HG03469 (cell line): ENCODE measurements around the gene OR2A7.
"Not testable (repeated sequence)": the region's sequence is repeated elsewhere in the genome, so short reads cannot be mapped to it uniquely, and the experiment has no call there.

Experiments
- ATAC-seq: cut with Tn5 transposase; IDR thresholded peaks from one replicate; pipeline ENCODE4 v1.9.1; 2021; ENCODE audit warnings: mild to moderate bottlenecking, moderate library complexity, moderate number of reproducible peaks; ENCODE audit not compliant: unreplicated experiment

Gene OR2A7

DNA sequence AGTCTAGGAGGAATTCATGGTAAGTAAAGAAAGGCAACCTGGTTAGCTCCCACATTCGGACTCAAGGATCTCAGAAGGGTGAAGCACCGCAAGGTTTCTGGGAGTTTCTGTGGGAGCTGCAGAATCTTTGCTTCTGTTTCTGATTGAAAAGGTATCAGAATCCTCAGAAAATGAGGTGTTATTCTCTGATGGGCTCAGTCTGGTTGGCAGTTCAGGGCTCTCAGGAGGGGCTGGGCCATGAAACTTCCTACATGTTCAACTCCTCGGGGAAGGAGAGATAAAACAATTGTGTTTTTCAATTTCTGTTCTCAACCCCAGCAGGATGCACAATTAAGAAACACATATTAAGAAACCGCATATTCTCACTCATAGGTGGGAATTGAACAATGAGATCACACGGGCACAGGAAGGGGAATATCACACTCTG is 9.1 kb downstream of the OR2A7 start:
- ATAC-seq, result no peak

DNA sequence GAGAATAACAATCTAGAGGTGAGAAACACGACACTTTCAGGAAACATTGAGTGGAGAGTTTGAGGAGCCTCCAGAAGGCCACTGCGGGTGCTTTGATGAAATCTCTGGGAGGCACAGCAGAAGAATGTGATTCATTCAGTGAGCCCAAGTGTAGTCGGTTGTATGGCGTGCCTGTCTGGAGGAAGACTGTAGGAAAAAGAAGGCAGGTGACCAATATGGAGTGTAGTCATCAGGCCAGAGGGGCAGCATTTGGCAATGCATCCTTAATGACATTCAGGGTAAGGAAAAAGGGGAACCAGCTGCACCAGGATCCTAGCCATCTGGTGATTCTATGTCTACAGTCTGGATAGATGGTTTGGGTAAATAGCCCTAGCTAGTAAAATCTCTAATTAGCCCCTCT is 12.3 kb downstream of the OR2A7 start:
- ATAC-seq, result not testable (repeated sequence)

DNA sequence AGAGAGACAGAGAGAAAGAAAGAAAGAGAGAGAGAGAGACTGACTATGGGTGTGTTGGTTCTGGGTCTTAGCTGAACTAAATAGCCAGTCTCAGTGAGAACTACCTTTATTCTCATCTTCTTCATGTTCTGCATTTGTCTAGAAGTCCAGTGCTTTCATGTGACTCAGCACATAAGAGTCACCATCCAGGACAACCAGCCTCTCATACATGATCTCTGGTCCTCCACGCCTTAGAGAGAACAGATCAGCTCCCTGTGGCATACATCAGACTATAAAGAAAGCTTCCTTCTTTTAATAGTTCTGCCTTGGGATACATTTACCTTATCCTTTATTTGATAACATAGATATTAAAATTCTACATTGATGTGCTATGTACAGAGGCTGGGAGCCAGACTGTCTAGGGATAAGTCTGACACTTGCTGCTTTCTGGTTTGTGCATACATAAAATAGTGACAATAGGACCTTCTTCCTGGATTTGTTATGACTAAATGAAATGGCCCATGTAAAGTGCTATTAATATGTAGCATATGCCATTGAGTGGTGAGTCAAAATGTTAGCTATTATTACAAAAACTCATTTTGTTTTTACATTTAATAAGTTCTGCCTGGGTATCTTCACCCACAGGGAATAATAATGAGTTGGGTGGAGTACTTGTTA is 16.8 kb downstream of the OR2A7 start:
- ATAC-seq, result not testable (repeated sequence)

DNA sequence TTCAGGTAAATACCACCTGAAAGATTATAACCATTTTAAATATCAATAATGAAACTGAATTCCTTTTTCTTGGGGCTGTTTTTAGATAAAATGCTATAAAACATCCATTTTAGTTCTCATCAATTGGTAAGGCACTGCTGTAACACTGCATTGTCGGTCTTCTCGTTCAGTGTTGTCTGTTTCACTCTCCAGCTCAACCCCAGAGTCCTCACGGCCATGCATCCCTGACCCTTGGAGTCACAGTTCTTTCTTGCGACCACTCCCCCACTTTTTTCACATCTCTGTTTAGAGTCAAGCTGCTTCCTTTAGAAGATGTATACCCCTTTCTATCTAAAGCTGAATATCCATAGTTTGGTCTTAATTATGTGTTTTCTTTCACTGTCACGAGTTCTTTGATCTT is 17.6 kb downstream of the OR2A7 start:
- not testable (repeated sequence) for ATAC-seq

DNA sequence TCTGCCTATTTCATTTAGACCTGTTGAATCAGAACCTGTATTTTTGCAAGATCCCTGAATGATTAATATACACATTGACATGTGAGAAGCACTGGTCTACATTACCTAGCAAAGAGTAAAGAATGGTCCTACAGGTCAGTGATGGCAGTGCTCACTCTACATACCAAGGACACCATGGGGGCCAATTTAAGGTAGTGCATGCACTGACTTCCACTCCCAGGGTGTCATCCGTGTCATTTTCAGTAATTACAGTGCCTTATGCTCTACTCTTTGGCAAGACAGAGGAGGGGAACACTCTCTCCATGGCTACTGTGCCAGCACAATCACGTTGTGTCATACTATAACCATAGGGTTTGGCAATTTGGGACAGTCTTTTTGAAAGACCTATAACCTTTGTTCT is 19.2 kb downstream of the OR2A7 start:
- not testable (repeated sequence) for ATAC-seq

DNA sequence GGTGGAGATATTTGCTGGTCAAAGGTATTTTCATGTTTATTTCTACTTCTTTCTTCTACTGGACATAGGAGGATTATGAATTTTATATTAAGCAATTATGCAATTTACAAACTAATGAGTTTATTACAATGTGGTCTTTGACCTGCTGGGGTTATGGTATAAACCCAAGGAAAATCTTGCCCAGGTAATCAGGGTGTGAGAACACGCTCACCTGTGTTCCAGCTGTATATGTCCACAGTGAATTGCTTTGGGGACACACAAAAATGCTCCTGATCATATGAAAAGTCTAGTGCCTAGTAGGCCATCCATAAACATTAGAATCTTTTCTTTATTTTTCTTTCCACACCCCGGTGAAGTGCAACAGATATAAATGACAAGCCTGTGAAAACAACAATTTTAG is 25.2 kb downstream of the OR2A7 start, which contains the start of gene OR2A42:
Gene OR2A42 (minus strand): TSS at position 241 of the 400 bp plus-strand sequence. CDS start 6,762 bp downstream, outside the sequence.
- ATAC-seq, result not testable (repeated sequence)

DNA sequence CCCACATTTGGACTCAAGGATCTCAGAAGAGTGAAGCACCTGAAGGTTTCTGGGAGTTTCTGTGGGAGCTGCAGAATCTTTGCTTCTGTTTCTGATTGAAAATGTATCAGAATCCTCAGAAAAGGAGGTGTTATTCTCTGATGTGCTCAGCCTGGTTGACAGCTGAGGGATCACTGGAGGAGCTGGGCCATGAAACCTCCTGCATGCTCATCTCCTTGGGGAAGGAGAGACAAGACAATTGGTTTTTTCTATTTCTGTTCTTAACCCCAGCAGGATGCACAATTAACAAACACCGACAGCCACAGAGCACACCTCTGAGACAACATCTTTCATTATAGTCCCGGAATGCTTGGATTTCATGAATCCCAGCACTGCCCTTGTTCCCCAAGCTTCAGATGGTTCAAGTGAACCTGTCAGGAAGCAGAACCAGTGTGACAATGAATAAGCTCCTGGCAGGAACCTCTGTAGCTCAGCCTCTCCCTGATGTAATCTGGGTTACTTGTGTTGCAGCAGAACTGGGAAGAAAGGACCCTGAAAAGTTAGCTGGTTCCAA is 26.0 kb downstream of the OR2A7 start:
- not testable (repeated sequence) for ATAC-seq

DNA sequence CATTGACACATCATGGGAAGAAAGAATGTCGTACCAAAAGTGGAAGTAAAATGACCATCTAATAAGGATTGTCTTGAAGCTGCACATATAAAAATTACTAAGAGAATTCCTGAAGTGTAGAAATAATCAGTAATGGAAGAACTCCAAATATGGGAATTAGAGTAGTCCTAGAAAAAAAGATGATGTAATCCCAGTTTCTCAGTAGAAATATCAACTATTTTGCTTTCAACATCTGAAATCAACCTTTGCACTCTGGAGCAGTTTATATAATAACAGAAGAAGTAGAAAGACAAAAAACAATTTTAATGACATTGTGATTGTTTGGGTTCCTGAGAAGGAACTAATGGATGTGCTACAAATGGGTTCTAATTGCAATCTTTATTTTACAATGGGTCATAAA is 31.6 kb downstream of the OR2A7 start:
- ATAC-seq, result not testable (repeated sequence)

DNA sequence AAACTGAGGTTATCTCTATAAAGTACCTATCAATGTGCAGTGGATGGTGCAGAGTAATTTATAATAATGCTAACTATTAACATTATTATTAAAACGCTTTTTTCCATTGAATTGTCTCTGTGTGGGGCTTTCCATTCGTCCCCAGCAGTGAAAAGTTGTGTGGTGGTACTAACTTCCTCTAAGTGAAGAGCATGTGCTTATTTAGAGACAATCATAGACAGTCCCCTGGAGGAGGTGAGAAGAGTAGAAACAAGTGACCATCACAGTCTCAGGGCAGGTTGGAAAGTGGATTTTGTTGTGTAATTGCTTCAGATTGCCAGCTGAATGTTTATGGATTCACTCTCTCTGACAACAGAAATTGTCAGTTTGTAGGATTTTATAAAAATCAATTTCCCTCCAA is 33.6 kb downstream of the OR2A7 start:
- not testable (repeated sequence) for ATAC-seq

DNA sequence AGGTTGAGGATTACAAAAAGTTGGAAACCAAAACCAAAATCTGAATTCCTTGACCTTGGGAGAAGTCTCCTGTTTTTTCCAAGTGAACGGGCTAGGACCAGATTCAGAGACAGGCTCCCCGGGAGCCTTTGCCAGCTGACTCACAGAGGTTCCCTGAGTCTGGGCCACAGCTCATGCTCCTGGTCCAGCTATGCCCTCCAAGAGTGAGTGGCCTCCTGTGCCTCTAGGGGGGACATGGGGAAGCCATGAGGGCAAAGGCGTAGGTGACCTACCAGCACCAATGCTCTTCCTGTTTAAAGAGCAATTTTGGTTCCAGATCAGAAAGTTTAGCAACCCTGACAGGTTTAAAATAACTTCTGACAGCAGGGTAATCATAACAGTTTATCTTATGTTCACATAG is 35.8 kb downstream of the OR2A7 start:
- not testable (repeated sequence) for ATAC-seq

DNA sequence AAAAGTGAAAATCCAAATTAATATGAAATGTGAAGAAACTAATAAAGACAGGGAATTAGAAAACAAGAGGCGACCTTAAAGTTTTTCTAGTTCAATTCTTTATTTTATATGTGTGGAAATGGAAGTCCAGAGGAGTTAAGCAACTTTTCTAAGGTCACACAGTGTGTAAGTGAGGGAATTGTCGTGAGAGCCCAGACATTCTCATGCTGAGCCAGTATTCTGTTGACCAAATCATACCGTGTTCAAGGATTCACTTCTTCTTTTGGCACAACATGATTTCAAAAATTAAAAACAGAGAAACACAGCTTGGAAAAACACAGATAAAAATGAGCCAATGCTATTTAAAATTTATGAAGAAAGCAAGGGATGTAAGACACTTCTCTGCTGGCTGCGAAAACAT is 37.7 kb downstream of the OR2A7 start:
- not testable (repeated sequence) for ATAC-seq

DNA sequence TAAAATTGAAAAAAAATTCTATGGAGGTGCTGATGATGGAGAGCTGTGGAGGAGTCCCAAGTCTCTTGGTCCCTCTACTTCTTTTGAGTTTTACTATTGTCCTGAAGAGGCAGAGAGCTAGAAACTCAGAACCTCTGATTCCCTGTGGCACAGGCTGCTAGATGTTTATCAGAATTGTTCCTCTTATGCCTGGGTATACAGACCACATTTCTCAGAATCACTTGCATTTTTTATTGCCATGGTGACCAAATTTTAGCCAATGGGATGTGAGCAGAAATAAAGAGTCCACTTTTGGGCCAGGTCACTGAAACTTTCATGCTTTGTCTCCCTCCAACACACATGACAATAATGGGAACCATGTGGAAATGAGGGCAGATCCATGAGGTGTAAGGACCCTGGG is 40.9 kb downstream of the OR2A7 start:
- not testable (repeated sequence) for ATAC-seq

DNA sequence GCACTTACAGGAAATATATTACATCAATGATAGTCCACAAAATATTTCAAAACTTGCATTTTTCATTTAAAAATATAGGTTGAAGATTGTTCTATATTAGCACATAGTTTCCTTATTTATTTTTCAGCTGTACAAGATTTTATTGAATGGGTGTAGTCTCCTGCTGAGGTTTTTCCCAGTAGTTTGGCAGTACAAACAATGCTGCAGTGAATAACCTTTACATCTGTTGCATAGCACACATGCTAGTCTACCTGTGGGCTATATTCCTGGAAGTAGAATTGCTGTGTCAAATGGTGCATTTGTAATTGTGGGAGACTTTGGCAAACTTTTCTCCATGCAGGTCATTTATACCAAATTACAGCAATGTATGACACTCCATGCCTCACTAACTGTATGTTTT is 44.1 kb downstream of the OR2A7 start:
- ATAC-seq, result not testable (repeated sequence)

DNA sequence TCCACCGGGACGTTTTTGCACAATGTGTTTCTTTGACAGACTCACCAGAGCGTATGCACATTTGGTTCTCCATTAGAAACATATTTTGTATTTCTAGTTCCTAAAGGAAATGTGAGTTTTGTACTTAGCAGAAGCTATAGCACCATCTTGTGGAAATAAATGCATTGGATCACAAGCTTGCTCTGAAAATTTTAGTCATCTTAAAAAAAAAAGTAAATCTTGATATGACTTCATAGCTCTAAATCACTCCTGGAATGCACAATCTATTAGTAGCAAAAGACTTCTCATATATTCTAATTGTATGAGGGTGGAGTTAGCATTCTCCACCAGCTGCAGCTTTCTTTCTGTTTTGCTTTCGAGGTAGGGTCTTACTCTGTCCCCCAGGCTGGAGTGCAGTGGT is 45.4 kb downstream of the OR2A7 start:
- ATAC-seq, result not testable (repeated sequence)

DNA sequence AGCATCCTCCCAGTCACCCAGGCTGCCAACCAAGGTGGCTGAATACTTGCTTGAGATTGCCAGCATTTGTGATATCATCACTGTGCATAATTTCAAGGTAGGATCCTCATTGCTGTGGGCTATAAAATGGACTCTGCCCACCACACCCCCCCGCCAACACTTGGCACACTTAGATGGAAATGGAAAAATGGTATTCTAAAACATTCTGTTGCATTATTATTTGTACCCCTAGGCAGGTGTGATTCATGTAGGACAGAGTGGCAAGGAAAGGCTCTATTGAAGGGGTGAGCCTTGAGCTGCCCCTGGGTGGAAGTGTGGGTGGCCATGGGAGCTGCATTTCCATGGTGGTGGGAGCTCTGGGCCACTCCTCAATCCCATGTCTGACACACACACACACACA is 46.0 kb downstream of the OR2A7 start:
- ATAC-seq, result not testable (repeated sequence)

DNA sequence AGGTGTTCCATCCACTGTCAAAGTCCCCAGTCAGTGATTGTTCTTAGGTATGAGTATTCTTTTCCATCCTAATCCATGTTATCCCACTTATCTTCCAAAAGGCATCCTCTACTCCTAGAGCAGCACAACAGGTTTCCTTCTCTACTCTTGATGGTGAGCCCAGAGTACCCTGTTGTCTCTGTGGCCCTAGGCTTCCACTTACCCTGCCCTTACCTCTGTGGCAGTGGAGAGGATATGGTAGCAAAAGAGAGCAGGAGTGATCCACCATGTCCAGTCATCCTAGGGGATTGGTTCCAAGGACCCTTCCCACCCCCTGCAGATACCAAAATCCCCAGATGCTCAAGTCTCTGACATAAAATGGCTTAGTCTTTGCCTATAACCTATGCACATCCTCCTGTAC is 47.4 kb downstream of the OR2A7 start:
- not testable (repeated sequence) for ATAC-seq
